ENCODE results near the gene XAGE1A. TPM values are rescaled to one million over a fixed set of nuclear protein-coding genes. Genes with fewer than 3 reads are reported as not detected.
"Not testable (repeated sequence)": the region's sequence is repeated elsewhere in the genome, so short reads cannot be mapped to it uniquely, and the experiment has no call there.

Gene XAGE1A, protein sequence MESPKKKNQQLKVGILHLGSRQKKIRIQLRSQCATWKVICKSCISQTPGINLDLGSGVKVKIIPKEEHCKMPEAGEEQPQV
- polyA plus RNA-seq (2013), result not detected

DNA sequence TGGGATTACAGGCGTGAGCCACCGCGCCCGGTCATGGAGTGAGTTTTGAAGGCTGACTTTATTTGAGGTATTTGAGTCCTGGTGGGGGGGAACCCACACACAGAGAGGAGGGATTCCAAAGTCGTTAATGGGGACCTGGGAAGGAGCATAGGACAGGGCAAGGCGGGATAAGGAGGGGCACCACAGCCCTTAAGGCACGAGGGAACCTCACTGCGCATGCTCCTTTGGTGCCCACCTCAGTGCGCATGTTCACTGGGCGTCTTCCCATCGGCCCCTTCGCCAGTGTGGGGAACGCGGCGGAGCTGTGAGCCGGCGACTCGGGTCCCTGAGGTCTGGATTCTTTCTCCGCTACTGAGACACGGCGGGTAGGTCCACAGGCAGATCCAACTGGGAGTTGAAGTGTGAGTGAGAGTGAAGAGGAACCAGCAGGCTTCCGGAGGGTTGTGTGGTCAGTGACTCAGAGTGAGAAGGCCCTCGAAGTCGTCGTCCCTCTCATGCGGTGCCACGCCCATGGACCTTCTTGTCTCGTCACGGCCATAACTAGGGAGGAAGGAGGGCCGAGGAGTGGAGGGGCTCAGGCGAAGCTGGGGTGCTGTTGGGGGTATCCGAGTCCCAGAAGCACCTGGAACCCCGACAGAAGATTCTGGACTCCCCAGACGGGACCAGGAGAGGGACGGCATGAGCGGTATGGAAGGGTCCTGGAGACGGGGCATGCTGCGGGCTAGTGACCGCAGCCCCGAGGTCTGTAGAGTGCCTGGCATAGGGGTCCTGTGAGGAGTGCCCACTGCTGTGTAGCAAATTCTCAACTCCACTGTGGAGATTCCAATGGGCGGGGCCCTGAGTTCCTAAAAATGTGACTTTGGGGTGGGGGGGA, at the start of gene XAGE1A:
Gene XAGE1A, plus strand, starts transcription at position 264 of the 874 bp plus-strand sequence. CDS start 1,554 bp downstream, outside the sequence.
- H3K36me3 ChIP-seq (ENCODE audit: control insufficient read depth in 4 of 4, insufficient read depth in 4 of 4, low read length in 3 of 4); H3K9me3 ChIP-seq (ENCODE audit: control extremely low read depth in 1 of 5, control insufficient read depth in 4 of 5, insufficient read depth in 2 of 5, low read depth in 1 of 5, low read length in 4 of 5); H3K27ac ChIP-seq (ENCODE audit: insufficient read depth in 1 of 2, low read depth in 1 of 2, low read length in 2 of 2, poor library complexity in 1 of 2, severe bottlenecking in 2 of 2); DNase-seq; H3K27me3 ChIP-seq (replicated peaks in 2 of 5; ENCODE audit: control insufficient read depth in 4 of 5, insufficient read depth in 5 of 5, low read length in 4 of 5); H3K4me3 ChIP-seq (ENCODE audit: control insufficient read depth in 1 of 7, extremely low read depth in 1 of 7, insufficient read depth in 4 of 7, low read depth in 2 of 7, low read length in 6 of 7); H3K4me1 ChIP-seq (ENCODE audit: control extremely low read depth in 1 of 4, control insufficient read depth in 4 of 4, insufficient read depth in 4 of 4, low read length in 3 of 4); CTCF ChIA-PET; POLR2A ChIA-PET: not testable (repeated sequence)
- no CpG with 5 or more reads among the region's 41 CpGs for WGBS (ENCODE audit: insufficient coverage)

DNA sequence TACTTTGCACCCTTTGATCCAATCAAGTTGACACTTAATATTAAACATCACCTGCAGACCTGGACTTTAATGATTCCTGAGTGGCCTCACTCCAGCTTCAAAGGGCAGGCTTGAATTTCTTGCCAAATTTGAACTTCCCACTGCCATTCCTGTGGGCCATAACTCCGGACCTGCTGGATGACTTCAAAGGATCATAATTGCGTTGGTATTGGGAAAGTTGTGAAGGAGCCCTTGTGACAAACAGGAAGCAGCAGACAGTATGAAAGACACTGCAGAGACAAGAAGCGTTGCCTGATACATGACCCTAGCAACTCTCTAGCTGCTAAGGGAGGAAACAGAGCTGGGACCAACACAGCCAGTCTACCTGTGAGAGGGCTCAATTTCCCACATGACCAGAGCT, 43.6 kb upstream of the XAGE1A start:
- CTCF ChIA-PET; POLR2A ChIA-PET; H3K27me3 ChIP-seq (replicated peaks in 2 of 5; ENCODE audit: control insufficient read depth in 4 of 5, insufficient read depth in 5 of 5, low read length in 4 of 5); DNase-seq; H3K9me3 ChIP-seq (ENCODE audit: control extremely low read depth in 1 of 5, control insufficient read depth in 4 of 5, insufficient read depth in 2 of 5, low read depth in 1 of 5, low read length in 4 of 5); H3K4me1 ChIP-seq (ENCODE audit: control extremely low read depth in 1 of 4, control insufficient read depth in 4 of 4, insufficient read depth in 4 of 4, low read length in 3 of 4); H3K27ac ChIP-seq (ENCODE audit: insufficient read depth in 1 of 2, low read depth in 1 of 2, low read length in 2 of 2, poor library complexity in 1 of 2, severe bottlenecking in 2 of 2); H3K4me3 ChIP-seq (ENCODE audit: control insufficient read depth in 1 of 7, extremely low read depth in 1 of 7, insufficient read depth in 4 of 7, low read depth in 2 of 7, low read length in 6 of 7); H3K36me3 ChIP-seq (ENCODE audit: control insufficient read depth in 4 of 4, insufficient read depth in 4 of 4, low read length in 3 of 4): not testable (repeated sequence)
- 58% methylated on average over 2 of the region's 3 CpGs for whole genome bisulfite sequencing (ENCODE audit: insufficient coverage)

DNA sequence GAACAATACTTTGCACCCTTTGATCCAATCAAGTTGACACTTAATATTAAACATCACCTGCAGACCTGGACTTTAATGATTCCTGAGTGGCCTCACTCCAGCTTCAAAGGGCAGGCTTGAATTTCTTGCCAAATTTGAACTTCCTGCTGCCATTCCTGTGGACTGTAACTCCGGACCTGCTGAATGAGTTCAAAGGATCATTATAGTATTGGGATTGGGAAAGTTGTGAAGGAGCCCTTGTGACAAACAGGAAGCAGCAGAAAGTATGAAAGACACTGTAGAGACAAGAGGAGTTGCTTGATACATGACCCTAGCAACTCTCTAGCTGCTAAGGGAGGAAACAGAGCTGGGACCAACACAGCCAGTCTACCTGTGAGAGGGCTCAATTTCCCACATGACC, 24.3 kb upstream of the XAGE1A start:
- H3K27me3 ChIP-seq (replicated peaks in 2 of 5; ENCODE audit: control insufficient read depth in 4 of 5, insufficient read depth in 5 of 5, low read length in 4 of 5); H3K27ac ChIP-seq (ENCODE audit: insufficient read depth in 1 of 2, low read depth in 1 of 2, low read length in 2 of 2, poor library complexity in 1 of 2, severe bottlenecking in 2 of 2); H3K36me3 ChIP-seq (ENCODE audit: control insufficient read depth in 4 of 4, insufficient read depth in 4 of 4, low read length in 3 of 4); CTCF ChIA-PET; H3K9me3 ChIP-seq (ENCODE audit: control extremely low read depth in 1 of 5, control insufficient read depth in 4 of 5, insufficient read depth in 2 of 5, low read depth in 1 of 5, low read length in 4 of 5); H3K4me1 ChIP-seq (ENCODE audit: control extremely low read depth in 1 of 4, control insufficient read depth in 4 of 4, insufficient read depth in 4 of 4, low read length in 3 of 4); POLR2A ChIA-PET; DNase-seq; H3K4me3 ChIP-seq (ENCODE audit: control insufficient read depth in 1 of 7, extremely low read depth in 1 of 7, insufficient read depth in 4 of 7, low read depth in 2 of 7, low read length in 6 of 7): not testable (repeated sequence)
- WGBS (ENCODE audit: insufficient coverage), result 60% methylated on average over 1 of the region's 1 CpG

DNA sequence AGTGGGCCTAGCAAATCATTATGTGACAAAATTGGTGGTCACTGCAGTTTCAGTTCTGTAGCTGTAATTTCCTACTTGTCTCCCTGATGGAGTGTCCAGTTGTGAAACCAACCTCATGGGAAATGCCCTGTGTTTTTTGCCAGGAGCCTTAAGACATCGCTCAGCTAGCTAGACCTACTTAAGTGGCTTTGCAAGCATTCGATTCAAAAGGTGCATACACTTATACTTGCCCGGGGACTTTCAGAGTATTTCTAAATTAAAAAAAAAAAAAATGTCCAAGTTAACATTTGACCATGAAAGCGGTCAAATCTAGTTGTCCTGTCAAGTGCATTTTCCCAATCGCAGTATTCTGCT, 788 bp downstream of the XAGE1A start:
- CTCF ChIA-PET; H3K27me3 ChIP-seq (replicated peaks in 2 of 5; ENCODE audit: control insufficient read depth in 4 of 5, insufficient read depth in 5 of 5, low read length in 4 of 5); H3K9me3 ChIP-seq (ENCODE audit: control extremely low read depth in 1 of 5, control insufficient read depth in 4 of 5, insufficient read depth in 2 of 5, low read depth in 1 of 5, low read length in 4 of 5); POLR2A ChIA-PET; H3K27ac ChIP-seq (ENCODE audit: insufficient read depth in 1 of 2, low read depth in 1 of 2, low read length in 2 of 2, poor library complexity in 1 of 2, severe bottlenecking in 2 of 2); H3K4me3 ChIP-seq (ENCODE audit: control insufficient read depth in 1 of 7, extremely low read depth in 1 of 7, insufficient read depth in 4 of 7, low read depth in 2 of 7, low read length in 6 of 7); H3K36me3 ChIP-seq (ENCODE audit: control insufficient read depth in 4 of 4, insufficient read depth in 4 of 4, low read length in 3 of 4); DNase-seq; H3K4me1 ChIP-seq (ENCODE audit: control extremely low read depth in 1 of 4, control insufficient read depth in 4 of 4, insufficient read depth in 4 of 4, low read length in 3 of 4): not testable (repeated sequence)
- WGBS (ENCODE audit: insufficient coverage), result no CpG with 5 or more reads among the region's 5 CpGs

DNA sequence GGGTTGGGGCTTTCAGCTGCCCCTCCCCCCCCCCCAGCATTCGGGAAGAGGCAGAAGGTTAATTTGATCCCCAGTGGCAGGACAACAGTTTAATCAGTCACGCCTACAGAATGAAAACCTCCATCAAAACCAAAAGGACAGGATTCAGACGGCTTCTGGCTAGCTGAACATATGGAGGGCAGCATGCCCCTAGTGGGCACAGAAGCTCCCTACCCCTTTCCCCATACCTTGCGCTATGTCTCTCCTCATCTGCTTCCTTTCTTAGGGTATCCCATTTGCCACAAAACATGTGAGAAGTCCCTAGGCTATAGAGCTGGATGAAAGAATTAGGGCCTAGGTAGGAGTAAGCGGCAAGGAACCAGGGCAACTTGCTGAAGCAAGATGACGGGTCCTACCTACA, 5.8 kb downstream of the XAGE1A start:
- no CpG with 5 or more reads among the region's 6 CpGs for WGBS (ENCODE audit: insufficient coverage)
- DNase-seq; H3K9me3 ChIP-seq (ENCODE audit: control extremely low read depth in 1 of 5, control insufficient read depth in 4 of 5, insufficient read depth in 2 of 5, low read depth in 1 of 5, low read length in 4 of 5); H3K27me3 ChIP-seq (replicated peaks in 2 of 5; ENCODE audit: control insufficient read depth in 4 of 5, insufficient read depth in 5 of 5, low read length in 4 of 5); POLR2A ChIA-PET; H3K27ac ChIP-seq (ENCODE audit: insufficient read depth in 1 of 2, low read depth in 1 of 2, low read length in 2 of 2, poor library complexity in 1 of 2, severe bottlenecking in 2 of 2); H3K36me3 ChIP-seq (ENCODE audit: control insufficient read depth in 4 of 4, insufficient read depth in 4 of 4, low read length in 3 of 4); CTCF ChIA-PET; H3K4me1 ChIP-seq (ENCODE audit: control extremely low read depth in 1 of 4, control insufficient read depth in 4 of 4, insufficient read depth in 4 of 4, low read length in 3 of 4); H3K4me3 ChIP-seq (ENCODE audit: control insufficient read depth in 1 of 7, extremely low read depth in 1 of 7, insufficient read depth in 4 of 7, low read depth in 2 of 7, low read length in 6 of 7): not testable (repeated sequence)

DNA sequence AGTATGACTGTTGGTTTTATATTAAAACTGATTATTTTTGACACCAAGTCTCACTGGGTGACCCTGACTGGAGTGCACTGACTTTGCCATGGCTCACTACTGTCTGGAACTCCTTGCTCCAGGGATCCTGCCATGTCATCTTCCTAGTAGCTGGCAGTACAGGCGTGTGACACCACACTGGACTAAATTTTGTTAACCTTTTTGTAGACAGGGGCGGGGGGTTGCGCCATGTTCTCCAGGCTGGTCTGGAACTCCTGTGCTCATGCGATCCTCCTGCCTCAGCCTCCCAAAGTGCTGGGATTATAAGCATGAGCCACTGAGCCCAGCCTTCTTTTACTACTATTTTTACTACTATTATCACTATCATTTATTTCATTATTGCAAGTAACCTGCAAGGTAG, 8.9 kb downstream of the XAGE1A start:
- DNase-seq, result no peak
- WGBS (ENCODE audit: insufficient coverage), result 97% methylated on average over 4 of the region's 4 CpGs
- Histone ChIP-seq H3K27me3 (replicated peaks in 2 of 5; ENCODE audit: control insufficient read depth in 4 of 5, insufficient read depth in 5 of 5, low read length in 4 of 5) (peaks cover 0 to 16% (median 0%) of the 10 kb centered on the region in 5 experiments), H3K27ac (ENCODE audit: insufficient read depth in 1 of 2, low read depth in 1 of 2, low read length in 2 of 2, poor library complexity in 1 of 2, severe bottlenecking in 2 of 2) (no peak overlapping the region), H3K4me1 (ENCODE audit: control extremely low read depth in 1 of 4, control insufficient read depth in 4 of 4, insufficient read depth in 4 of 4, low read length in 3 of 4) (no peaks in the 10 kb centered on the region), H3K9me3 (ENCODE audit: control extremely low read depth in 1 of 5, control insufficient read depth in 4 of 5, insufficient read depth in 2 of 5, low read depth in 1 of 5, low read length in 4 of 5) (no peaks in the 10 kb centered on the region), H3K36me3 (ENCODE audit: control insufficient read depth in 4 of 4, insufficient read depth in 4 of 4, low read length in 3 of 4) (no peaks in the 10 kb centered on the region), H3K4me3 (ENCODE audit: control insufficient read depth in 1 of 7, extremely low read depth in 1 of 7, insufficient read depth in 4 of 7, low read depth in 2 of 7, low read length in 6 of 7) (no peak overlapping the region)
- CTCF ChIA-PET, result no interaction called here
- POLR2A ChIA-PET, result no interaction called here

DNA sequence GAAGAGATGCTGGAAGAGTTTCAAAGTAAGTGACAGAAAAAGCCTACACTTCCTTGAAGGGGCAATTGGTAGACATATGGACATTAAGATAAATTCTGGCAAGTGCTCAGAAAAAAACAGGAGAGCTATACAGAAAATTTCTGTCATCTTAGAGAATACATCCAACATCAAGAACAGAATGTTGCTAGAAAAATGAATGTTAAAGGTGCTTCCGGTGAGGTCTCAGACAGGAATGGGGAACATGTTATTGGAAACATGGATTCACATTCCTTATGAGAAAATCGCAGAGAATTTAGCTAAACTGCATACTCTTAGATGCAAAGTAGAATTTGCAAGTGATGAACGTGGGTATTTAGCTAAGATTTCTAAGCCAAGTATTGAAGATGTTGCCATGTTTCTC, 11.7 kb downstream of the XAGE1A start:
- no peak overlapping the region for H3K4me3 ChIP-seq (ENCODE audit: control insufficient read depth in 1 of 7, extremely low read depth in 1 of 7, insufficient read depth in 4 of 7, low read depth in 2 of 7, low read length in 6 of 7)
- POLR2A ChIA-PET, result no interaction called here
- H3K27ac ChIP-seq (ENCODE audit: insufficient read depth in 1 of 2, low read depth in 1 of 2, low read length in 2 of 2, poor library complexity in 1 of 2, severe bottlenecking in 2 of 2), result no peak overlapping the region
- H3K4me1 ChIP-seq (ENCODE audit: control extremely low read depth in 1 of 4, control insufficient read depth in 4 of 4, insufficient read depth in 4 of 4, low read length in 3 of 4), result no peaks in the 10 kb centered on the region
- H3K36me3 ChIP-seq (ENCODE audit: control insufficient read depth in 4 of 4, insufficient read depth in 4 of 4, low read length in 3 of 4), result no peaks in the 10 kb centered on the region
- H3K27me3 ChIP-seq (replicated peaks in 2 of 5; ENCODE audit: control insufficient read depth in 4 of 5, insufficient read depth in 5 of 5, low read length in 4 of 5), result peaks cover 0 to 21% (median 0%) of the 10 kb centered on the region in 5 experiments
- DNase-seq, result no peak
- 50% methylated on average over 2 of the region's 3 CpGs for WGBS (ENCODE audit: insufficient coverage)
- CTCF ChIA-PET, result no interaction called here
- H3K9me3 ChIP-seq (ENCODE audit: control extremely low read depth in 1 of 5, control insufficient read depth in 4 of 5, insufficient read depth in 2 of 5, low read depth in 1 of 5, low read length in 4 of 5), result no peaks in the 10 kb centered on the region
